Umbilical cord (tissue), 2 donors: ENCODE results near the gene BEGAIN. TPM values are rescaled to one million over a fixed set of nuclear protein-coding genes. Genes with fewer than 3 reads are reported as not detected.
A peak's percentile ranks its signal among the peaks of the same experiment; 100 is the strongest.

Source experiments
- DNase-seq: peaks from one replicate; pipeline ENCODE4 v3.0.0-alpha.2; 2015; ENCODE audit warnings: low spot score
- total RNA-seq: library from RNA; depleted of rRNA; stranded (reverse); fragments of >200 nt; gene quantifications from one replicate; pipeline ENCODE4 v1.2.3, GENCODE V29; 2014; ENCODE audit warnings: low replicate concordance; ENCODE audit not compliant: insufficient read depth

BEGAIN gene
- total RNA-seq, 1 donor from 2014 or later, result 15.6 TPM

DNA sequence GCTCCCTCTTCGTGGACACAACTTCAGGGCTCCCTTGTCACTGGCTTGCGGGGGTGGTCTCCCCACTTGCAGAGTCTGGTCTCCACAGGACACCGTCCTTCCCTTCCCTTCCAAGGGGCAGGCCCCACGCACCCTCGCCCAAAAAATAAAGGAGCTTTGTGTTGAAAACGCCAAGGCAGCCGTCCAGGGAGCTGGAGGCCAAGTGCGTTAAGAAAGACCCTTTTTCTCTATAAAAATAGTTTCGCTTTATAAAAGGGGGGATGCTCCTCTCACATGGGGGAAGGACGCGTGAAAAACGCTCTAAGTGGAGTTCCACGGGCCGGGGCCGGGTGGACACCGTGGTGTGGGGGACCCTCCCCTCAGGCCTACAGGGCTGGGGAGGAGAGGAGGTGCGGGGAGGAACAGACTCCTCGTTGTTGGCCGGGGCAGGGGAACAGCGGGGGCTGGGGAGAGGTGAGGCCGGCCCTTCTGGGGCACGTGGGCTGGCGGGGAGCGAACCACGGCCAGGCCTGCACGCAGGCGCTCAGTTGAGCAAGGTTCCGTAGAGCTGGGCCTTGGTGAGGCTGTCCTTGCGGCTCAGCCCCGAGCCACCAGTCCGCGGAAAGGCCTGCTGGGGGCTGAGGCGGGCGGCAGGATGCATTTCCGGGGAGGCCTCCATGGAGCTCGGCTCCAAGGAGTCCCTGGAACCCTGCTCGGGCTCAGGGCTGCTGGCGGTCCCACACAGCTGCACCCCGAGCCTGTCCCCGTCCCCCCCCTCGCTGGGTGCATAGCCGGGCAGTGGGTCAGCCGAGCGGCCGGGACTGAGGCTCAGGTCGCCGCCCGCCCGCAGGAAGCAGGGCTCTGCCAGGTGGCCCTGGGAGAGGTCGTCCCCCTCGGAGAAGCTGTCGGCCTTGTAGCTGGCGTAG is 49.5 kb downstream of the BEGAIN start:
- no peak for DNase-seq

DNA sequence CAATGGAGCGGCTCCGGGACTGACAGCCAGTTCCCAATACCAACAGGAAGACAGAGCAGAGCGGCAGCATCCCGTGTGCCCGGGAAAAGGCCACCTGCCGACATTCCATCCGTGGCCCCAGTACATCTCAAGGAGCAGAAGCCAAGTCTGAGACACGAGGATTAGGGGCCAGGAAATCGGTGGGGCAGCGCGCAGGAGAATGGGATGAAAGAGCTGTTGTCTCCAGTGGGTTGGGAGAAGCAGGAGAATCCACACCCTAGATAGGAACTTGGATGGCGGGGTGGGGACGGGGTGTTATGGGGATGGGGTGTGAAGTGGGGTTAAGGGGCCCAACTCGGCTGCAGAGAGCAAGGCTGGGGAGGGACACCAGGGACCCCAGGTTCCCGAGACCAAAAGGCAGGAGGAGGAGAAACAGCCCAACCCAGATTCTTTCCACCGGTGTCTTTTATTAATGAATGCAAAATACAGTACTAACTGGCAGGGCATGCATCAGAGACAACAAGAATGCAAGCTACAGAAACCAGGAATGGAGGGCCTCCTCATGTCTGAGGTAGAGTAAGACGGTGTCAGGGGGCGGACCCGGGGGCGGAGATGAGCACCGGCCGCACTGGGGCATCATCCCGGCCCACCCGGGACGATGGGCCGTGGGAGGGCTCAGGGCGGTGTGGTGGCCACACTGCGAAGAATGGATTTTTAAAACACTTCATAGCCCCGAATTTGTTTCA is 50.3 kb downstream of the BEGAIN start:
- no peak for DNase-seq

DNA sequence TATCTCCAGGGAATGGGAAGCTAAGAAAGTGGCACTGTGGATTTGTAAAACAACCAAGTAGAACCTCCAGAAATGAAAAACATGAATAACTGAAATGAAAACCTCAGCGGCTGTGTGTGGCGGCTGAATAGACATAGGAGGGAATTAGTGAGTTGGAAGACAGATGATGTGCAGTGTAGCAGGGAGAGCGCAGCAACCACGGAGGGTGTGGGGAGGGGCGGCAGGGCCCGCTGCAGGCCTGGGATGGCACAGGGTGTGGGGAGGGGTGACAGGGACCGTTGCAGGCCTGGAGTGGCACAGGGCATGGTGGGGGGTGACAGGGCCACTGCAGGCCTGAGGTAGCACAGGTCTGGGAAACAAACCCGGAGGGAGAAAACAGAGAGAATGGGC is 51.1 kb downstream of the BEGAIN start:
- DNase-seq, result no peak

DNA sequence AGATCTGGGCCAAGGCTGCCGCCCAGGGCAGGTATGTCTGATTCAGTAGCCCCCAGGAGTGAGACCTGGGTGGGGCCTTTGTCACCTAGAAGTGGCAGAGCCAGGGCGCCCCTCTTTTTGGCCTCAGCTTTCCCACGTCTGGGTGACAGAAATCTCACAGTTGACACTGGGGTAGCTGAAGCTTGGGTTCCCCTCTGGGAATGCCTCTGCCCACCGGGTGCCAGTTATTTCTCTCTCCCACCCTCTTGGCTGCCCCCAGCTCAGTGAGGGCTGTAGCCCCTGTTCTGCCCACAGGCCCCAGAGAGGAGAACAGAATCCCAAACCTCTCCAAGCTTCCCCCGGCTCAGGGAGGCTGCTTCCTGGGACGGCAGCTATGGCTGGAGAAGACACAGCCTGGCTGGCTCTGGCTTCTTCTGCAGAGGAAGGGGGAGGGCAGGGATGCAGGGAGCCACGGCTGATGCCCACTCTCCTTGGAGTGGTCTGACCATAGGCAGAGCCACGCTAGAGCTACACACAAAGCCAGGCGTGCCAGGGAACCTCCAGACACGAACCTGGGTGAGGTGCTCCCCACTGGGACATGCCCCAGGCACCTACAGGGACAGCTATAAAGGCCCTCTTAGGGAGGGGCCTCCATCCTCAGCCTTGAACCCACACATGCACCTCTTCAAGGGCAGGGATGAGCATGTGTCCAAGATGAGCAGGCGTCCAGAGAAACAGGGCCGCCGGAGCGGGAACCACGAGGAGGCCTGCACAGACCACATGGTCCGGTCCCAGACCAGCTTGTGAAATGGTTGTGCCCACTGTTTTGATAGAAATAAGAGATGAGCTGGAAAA is 51.7 kb downstream of the BEGAIN start:
- no peak for DNase-seq

DNA sequence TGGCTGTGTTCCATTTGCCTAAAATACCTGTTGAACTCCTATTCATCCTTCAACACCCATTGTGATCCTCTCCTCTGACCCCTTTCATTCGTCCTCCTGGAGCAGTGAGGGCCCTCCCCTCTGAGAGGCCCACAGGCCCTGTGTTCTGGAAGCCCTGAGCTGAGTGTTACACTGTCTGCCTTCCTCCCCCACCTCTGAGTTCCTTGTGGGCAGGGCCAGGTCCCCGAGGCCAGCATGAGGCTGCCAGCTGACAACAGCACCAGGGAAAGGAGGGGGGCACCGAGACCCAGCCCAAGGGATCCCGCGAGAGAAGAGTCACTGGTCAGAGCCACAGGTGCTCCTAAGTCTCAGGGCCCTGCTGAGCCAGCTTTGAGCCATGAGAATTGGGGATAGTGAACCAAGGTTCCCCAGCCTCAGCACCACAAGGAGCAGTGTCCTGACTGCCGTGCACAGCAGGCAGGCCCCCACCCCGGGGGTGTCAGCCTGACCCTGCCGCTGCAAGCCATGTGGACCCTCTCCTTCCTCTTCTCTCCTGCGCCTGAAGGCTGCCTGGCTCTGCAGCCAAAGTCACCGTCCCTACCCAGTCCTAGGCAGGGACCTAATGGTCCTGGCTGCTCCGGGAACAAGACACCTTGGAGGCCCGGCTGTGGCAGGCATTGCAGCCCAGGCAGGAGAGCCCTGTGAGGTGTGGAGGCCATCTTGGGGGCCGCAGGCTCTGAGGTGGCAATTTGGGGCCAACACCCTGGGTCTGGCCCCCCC is 52.5 kb downstream of the BEGAIN start:
- DNase-seq, result no peak

DNA sequence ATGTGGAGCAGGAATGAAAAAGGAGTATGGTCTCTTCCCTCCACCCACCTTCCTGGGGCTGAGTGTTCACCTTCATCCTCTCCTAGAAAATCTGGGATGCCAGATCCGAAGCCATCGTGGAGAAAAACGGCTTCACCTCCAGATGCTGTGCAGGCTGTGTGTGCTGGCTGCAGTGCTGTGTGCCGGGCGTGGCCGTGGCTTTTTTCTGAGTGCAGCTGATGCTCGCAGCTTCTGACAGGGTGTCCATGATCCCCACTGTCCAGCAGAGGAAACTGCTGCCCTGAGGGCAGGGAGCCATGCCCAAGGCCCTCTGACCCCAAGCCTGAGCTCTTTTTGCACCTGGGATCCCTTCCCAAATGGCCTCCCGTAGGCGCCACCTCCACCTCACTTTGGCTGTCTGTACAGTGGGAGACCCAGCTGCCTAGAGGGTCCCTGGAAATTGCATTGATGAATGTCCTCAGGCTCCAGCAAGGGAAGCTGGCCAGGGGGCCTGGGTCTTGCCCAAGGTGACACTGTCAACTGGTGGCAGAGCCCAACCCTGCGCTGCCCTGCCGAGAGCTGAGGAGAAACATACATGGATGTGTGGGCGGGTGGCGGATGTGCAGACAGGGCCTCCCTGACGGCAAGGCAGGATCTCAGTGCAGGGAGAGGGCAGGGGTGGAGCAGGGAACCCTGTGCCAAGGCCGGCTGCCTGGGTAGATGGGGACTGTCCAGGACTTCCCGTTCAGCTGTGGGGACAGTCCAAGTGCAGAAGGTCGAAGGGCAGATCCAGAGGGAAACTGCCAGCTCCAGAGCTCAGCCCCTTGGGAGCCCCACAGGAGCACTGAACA is 53.3 kb downstream of the BEGAIN start:
- DNase-seq, result no peak

DNA sequence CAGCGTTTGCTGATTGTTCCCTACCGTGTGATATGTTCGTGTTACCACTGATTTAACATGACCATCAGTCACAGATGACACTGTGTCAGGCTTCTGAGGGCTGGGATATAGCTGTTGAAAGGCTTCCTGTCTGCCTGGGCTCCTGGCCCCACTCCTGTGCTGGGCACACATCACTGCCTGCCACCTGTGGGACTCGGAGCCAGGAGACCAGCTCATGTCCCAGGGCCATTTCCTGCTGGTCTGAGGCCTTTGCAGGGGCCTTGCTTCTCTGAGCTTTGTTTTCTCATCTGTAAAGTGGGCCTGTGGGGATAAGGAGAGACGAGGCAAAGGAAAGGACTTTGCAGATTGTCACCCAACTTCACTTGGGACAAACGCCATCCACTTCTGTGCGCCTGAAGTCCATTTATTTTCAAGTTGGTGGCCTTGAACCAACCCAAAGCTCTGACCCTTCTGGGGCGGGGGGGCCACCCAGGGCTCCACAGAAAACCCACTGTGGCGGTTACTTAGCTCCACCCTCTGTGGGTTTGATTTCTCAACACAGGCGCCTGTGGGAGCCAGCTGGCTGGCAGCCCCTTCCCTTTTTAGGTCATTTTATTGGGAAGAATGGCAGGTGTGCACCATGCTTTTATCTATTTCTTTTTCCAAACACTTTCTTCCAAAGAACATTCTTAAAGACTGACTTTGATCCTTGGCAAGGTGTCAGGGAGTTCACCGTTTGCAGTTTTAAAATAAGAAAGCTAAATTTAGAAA is 54.1 kb downstream of the BEGAIN start:
- DNase-seq, result no peak

DNA sequence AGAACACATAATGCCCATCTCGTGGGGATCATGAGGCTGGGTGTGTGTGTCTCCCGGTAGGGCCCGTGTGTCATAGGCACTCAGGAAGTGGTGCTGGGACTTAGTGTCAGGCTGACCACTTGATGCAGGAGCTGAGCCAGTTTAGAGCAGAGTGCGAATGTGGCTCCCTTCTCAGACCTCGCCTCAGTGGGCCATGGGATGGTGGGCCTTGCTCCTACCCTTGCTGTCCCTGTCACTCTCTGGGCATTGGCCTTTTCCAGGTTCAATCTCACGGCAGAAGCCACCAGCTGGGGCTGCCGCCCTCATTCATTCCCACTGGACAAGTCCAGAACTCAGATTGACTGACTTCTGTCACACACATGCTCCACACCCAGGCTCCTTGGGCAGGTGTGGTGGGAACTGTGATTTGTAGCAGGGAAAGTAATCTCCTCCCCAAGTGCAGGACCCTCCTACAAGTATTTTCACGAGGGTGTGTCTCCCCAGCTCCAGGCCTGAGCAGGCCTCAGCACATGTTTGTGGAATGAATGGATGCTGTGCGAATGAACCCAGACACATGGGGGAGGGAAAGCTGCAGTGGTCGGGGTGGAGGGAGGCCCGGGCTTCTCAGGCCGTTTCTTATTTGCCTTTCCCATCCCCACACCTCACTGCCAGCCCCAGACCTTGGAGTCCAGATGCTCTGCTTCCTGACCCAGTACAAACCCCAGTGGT is 54.9 kb downstream of the BEGAIN start:
- peak; percentile 50 for DNase-seq

DNA sequence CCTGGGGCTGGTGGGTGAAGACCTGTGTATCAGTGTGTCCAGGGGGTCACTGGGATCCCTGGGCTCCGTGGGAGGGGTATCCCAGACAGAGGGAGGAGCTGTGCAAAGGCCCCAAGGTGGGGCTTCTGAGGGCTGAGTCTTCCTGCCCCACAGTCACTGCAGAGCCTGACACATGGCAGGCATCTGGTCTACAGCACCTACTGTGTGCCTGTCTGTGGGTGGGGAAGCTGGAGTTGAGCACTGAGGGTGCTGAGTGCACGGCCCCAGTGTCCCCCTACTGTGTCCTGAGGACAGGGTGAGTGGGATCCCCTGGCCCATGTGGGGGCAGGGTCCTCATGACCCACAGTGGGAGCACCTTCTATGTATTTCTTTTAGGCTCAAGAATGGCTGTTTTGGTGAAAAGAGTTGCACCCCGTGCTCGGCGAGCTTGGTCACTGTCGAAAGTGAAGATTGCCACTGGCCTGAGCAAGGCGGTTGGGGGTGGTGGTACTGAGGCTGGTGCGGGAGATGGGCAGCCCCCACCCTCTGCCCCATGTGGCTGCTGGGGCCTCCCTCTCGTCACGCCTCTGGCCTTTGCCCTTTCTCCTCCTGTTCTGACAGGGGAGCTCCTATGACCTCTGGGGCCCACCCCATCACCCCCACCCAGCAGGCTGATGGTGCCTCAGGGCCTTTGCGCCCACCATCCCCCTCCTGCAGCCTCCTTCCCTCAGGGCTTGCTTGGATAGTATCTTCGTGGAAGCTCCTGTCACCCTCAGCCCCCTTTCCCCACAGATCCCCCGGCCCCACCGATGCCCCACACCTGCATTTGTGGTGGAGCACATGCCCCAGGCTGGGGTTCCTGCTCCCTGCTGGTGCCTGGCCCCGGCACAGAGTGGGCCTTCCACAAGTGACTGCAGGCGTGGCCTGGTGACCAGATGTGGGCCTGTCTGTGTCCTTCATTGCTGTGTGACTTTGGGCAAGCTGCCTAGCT is 55.8 kb downstream of the BEGAIN start:
- no peak for DNase-seq

DNA sequence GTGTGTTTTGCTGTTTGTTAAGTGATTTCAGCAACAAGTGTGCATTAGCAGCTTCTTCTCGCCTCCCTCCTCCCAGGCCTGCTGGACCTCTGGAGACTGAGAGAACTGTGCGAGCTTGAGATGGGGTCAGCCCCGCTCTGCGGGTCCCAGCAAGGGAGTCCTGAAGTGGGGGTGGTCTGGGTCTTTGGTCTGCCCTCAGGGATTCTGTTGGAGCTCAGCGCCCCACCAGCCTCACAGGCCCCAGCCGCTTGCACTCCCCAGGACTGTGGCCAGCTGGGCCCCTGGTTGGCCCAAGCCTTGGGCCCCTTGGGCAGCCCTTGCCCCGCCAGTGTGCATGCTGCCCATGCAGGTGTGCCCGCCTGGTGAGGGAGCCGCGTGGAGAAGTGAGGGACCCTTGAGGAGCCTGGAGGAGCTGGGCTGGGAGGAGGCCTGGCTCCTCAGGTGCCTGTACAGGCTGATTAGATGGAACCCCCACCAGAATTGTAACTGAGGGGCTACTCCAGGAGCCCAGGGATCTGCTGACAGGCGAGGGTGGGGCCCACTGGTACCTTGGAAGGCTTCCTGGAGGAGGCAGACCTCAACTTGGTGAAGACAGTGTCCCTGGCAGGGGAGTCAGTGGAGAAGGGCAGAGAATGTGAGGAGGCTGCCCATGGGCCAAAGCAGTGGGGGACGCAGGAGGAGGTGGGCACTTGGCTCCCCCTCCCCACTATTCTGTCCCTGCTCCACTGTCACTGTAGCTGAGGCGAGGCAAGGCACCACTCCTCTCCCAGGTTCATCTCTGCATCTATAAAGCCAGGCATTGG is 56.7 kb downstream of the BEGAIN start:
- no peak for DNase-seq

DNA sequence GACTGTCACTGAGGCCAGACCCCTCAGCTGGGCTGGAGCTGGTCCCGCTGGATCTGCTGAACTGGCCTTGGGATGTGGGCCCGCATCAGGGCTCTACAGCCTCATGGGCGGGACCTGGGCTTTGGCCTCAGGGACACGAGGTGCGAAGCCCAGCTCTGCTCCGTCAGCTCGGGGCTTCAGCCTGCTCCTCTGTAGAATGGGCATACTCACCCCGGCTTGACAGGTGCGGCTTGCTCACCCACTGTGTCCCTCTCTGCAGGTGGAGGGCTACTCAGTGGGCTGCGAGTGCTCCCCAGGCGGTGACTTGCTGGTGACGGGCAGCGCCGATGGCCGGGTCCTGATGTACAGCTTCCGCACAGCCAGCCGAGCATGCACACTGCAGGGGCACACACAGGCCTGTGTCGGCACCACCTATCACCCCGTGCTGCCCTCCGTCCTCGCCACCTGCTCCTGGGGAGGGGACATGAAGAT is 57.6 kb downstream of the BEGAIN start:
- DNase-seq, result no peak

DNA sequence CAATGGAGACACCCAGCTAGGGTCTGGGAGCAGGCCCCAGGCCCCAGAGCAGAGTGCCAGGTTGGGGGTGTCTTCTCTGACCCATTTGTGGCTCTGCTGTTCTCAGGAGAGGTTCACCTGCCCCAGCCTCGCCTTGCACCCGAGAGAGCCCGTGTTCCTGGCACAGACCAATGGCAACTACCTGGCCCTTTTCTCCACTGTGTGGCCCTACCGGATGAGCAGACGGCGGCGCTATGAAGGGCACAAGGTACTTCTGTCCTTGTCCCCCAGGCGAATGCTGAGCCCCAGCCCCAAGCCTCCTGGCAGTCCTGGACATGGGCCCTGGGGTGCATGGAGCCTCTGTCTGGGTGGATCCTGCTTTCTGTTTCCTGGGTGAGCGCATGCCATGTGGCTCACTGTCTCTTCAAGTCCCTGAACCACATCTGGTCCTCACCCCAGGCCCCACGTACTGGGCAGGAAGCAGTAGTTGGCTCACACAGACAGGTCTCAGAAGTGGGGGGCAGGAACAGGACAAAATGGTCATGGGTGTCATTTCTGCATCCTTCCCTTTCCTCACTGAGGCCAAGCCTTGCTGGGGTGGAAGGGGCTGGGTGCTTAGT is 58.2 kb downstream of the BEGAIN start:
- no peak for DNase-seq

DNA sequence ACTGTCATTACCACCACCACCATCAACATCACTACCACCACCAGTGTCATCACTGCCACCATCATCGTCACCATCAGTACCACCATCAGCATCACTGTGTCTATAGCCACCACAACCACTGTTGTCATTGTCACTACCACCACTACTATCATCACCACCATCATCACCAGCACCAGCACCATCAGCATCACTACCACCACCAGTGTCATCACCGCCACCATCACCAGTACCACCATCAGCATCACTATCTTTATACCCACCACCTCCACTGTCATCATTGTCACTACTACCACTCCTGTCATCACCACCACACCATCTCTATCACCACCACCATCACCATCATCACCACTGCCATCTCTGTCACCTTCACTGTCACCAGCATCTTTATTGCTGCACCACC is 60.6 kb downstream of the BEGAIN start:
- DNase-seq, result no peak

DNA sequence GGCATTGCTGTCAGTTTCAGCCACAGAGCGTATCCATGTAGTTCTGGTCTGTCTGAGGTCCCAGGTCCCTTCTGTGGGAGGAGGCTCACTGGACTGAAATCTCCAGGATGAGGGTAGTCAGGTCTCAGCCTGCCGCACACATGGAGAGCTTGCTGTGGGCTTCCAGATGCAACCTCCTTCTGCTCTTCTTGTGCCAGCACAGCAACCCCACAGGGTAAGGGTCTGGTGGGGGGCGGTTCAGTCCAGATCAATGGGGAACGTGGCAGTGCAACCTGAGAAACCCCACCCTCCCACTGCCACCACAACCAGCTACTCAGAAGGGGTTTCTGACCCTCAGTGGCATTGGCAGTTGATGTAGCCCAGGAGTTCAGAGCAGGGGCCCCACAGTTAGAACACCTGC is 61.2 kb downstream of the BEGAIN start:
- DNase-seq, result no peak

DNA sequence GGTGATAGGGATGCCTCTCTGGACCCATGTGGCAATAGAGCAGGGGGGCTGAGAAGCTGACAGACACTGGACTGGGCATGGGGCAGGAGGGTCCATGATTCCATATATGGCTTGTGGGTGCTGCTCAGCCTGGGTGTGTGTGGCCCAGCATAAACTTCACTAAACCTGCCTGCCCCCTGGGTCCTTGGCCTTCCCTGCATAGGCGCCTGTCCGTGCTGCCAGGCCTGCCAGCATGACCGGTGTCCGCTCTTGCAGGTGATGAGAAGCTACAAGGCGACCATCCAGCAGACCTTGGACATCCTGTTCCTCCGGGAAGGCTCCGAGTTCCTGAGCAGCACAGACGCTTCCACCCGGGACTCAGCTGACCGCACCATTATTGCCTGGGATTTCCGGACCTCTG is 61.6 kb downstream of the BEGAIN start:
- DNase-seq, result no peak

DNA sequence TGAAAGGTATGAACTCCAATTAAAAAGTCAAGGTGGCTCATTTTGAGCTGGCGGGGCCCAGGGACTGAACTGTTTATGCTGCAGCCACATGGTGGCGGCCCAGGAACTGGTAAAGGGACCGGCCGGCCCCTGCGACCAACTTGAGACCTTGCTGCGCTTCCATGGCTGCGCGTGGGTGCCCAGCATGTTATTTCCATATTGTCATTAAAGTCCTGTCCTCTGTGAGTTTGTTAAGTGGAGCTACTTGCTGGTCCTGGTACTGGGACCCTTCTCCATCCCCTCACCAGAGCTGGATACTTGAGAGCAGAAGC is 62.3 kb downstream of the BEGAIN start:
- DNase-seq, result no peak
